ENCODE results near the gene ABT1.

DNA sequence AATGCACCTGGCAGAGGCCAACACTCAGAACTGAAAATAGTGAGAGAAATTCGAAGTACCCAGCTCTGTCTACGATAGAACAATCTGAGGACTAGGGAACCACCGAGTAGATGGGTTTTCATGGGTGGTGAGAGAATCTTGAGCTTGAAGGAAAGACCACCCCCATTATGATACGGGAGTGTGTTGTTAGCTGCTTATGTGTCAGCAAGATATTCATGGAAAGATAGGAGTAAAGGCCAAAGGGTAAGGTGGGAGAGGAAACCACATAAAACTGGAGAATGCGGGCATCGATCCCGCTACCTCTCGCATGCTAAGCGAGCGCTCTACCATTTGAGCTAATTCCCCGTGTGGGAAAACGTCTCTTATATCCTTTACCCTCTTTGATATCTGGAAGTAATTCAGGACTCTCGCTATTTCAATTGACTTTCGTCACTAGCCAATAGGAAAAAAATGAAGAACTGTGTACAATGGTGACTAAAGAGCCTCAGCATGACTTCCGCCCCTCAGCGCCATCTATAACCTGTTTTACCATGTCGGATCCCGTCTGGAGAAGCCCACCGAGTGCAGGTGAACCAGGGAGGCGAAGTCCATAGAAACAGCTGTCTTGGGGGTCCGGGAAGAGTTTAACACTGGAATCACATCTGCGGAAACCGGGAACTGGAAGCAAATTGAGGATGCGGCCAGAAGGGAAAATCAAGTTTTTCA lies 25.0 kb upstream of the ABT1 start:
- TF ChIP-seq, protein P1, sequence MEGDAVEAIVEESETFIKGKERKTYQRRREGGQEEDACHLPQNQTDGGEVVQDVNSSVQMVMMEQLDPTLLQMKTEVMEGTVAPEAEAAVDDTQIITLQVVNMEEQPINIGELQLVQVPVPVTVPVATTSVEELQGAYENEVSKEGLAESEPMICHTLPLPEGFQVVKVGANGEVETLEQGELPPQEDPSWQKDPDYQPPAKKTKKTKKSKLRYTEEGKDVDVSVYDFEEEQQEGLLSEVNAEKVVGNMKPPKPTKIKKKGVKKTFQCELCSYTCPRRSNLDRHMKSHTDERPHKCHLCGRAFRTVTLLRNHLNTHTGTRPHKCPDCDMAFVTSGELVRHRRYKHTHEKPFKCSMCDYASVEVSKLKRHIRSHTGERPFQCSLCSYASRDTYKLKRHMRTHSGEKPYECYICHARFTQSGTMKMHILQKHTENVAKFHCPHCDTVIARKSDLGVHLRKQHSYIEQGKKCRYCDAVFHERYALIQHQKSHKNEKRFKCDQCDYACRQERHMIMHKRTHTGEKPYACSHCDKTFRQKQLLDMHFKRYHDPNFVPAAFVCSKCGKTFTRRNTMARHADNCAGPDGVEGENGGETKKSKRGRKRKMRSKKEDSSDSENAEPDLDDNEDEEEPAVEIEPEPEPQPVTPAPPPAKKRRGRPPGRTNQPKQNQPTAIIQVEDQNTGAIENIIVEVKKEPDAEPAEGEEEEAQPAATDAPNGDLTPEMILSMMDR (IDR thresholded peaks at IDR 0.05) = no peak
- no peak for TF ChIP-seq EP300 (IDR thresholded peaks at IDR 0.05)
